ENCODE results near the gene MARCKSL1. TPM values are rescaled to one million over a fixed set of nuclear protein-coding genes. Genes with fewer than 3 reads are reported as not detected.

MARCKSL1 gene
- total and polyA plus RNA-seq, 2 of the 13 experiments (the other 11 are each of a cell fraction or from before 2014, with no cell fraction given): 81.9 to 155 TPM

GRCh38 chr1:32351399-32352238, 15.6 kb upstream of the MARCKSL1 start (continued):
- TF ChIP-seq ZNF318 (CRISPR knock-in tag; IDR thresholded peaks at IDR 0.05) (no peak), NR2C2 (CRISPR knock-in tag; IDR thresholded peaks at IDR 0.05; ENCODE audit: borderline replicate concordance) (peak; percentile 17; the same call in 1 of the 2 replicates), SALL2 (CRISPR knock-in tag; IDR thresholded peaks at IDR 0.05) (peak; percentile 87), ZNF761 (CRISPR knock-in tag; conservative IDR thresholded peaks at IDR 0.05) (no peak), ZNF280D (CRISPR knock-in tag; IDR thresholded peaks at IDR 0.05) (no peak), REXO4 (CRISPR knock-in tag; IDR thresholded peaks at IDR 0.05; ENCODE audit: borderline replicate concordance) (0 out of 2 replicates have a peak, but pooled peaks have one; percentile 44), ZNF414 (CRISPR knock-in tag; IDR thresholded peaks at IDR 0.05) (0 out of 2 replicates have a peak, but pooled peaks have one; percentile 42), ZNF335 (CRISPR knock-in tag; IDR thresholded peaks at IDR 0.05) (no peak), TMF1 (CRISPR knock-in tag; IDR thresholded peaks at IDR 0.05; ENCODE audit: low read depth) (0 out of 2 replicates have a peak, but pooled peaks have one; percentile 63), ATF6 (CRISPR knock-in tag; conservative IDR thresholded peaks at IDR 0.05) (no peak), NFE2 (CRISPR knock-in tag; IDR thresholded peaks at IDR 0.05) (no peak), TARDBP (CRISPR knock-in tag; IDR thresholded peaks at IDR 0.05) (0 out of 2 replicates have a peak, but pooled peaks have one; percentile 4), MTA1 (CRISPR knock-in tag; IDR thresholded peaks at IDR 0.05; ENCODE audit: borderline replicate concordance) (no peak), NFATC3 (CRISPR knock-in tag; IDR thresholded peaks at IDR 0.05) (no peak)

Measured in HepG2 (cell line).